HG03521 (cell line): ENCODE data around the gene ZNF660.

Experiments used
- ATAC-seq: cut with Tn5 transposase; IDR thresholded peaks from one replicate; pipeline ENCODE4 v1.9.1; 2021; ENCODE audit warnings: mild to moderate bottlenecking, moderate library complexity; ENCODE audit not compliant: unreplicated experiment

ZNF660 gene

DNA sequence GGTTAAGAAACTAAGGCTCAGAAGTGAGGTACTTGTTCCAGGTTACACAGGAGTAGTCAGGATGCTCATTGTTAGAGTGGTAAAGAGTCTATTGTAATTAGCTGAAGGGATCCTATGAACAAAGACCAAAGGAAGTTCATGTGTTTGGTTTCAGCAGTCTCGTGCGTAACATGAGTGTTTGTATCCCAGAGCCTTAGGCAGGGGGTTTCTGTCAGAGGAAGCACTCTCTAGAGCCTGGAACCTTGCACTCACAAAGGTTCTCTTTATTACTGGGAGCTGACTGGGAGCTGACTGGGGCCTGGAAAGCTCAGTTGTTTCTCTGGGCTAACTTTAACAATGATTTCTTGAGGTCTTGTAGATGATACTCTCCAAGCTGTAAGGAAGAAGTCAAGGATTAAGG, 44.0 kb downstream of the ZNF660 start:
- no peak for ATAC-seq

DNA sequence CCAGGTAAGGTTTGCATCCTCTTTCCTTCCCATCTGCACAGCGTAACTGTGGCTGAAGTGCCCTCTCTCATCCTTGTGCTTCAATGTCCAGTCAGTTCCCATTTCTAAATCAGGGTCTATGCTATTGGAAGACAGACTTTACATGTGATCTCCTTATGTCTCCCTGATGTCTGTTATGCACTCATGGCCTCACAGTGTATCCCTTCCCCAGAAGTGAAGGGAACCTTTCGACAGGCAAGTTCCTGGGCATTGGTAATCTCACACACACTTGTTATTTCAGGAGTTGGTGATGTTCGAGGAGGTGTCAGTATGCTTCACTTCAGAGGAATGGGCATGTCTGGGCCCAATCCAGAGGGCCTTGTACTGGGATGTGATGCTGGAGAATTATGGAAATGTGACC, 47.4 kb downstream of the ZNF660 start:
- no peak for ATAC-seq

DNA sequence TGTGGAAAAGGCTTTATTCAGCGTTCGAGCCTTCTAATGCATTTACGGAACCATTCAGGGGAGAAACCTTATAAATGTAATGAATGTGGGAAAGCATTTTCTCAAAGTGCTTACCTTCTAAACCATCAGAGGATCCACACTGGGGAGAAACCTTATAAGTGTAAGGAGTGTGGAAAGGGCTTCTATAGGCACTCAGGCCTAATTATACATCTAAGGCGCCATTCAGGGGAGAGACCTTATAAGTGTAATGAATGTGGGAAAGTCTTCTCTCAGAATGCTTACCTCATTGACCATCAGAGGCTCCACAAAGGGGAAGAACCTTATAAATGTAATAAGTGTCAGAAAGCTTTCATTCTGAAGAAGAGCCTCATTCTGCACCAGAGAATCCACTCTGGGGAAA, 57.6 kb downstream of the ZNF660 start:
- ATAC-seq, result no peak

DNA sequence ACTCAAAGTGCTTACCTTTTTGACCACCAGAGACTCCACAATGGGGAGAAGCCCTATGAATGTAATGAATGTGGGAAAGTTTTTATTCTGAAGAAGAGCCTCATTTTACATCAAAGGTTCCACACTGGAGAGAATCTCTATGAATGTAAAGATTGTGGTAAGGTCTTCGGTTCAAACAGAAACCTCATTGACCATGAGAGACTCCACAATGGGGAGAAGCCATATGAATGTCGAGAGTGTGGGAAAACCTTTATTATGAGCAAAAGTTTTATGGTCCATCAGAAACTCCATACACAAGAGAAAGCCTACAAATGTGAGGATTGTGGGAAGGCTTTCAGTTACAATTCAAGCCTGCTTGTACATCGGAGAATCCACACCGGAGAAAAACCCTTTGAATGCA, 58.3 kb downstream of the ZNF660 start:
- ATAC-seq, result no peak

DNA sequence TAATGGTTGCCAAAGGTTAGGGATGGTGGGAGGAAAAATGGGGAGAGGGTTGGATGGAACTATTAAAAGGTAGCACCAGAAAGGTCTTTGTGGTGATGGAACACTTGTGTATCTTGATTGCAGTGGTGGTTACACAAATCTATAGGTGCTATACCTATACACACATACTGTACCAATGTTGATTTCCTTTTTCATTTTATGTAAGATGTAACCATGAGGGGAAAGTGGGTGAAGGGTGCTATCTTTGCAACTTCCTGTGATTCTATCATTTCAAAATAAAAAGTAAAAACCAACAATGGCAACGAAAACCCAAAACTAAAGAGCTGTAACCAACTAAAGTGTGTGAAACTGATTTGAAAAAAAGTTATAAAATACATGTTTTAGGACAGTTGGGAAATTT, 63.0 kb downstream of the ZNF660 start:
- ATAC-seq, result no peak

DNA sequence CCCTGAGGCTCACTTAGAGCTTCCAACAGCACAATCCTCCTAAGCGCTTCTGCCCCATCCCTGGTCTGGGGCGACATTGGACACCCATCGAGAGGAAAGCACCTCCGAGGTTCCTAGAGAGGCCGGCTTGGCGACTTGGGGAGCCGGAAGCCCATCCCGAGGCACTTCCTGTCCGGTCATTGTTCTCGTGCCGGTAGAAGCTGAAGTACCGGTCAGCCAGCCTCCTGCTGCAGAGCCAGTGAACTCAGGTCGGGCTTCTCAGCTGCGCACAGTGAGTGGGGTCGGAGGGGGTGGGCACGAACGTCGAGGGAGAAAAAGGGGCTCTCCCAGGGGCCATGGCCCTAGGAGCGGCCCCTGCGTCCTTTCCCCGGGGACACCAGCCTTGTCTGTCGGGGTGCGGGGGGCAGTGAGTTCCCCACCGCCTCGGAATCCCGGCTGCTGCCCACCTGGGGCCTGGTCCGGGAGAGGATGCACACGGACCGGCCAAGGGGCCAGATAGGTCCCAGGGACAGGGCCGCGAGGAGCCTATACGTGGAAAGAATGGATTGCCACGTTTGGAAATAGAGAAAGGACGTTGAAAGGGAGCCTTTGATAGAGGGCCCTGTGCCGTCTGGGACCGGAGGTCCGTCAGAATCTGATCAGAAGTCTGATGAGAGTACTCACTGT, 63.9 kb downstream of the ZNF660 start, which contains the start of gene ZNF35:
TSS of gene ZNF35 (plus strand) at position 169 of the 666 bp plus-strand sequence. CDS start 2,336 bp downstream, outside the sequence.
- peak; percentile 92 for ATAC-seq
